AG04449 (cell line): ENCODE data around the gene CD27.
A peak's percentile ranks its signal among the peaks of the same experiment; 100 is the strongest.
"Not testable (repeated sequence)": the region's sequence is repeated elsewhere in the genome, so short reads cannot be mapped to it uniquely, and the experiment has no call there.

ENCODE experiments used
- CTCF ChIA-PET: fragments of 350-600 bp; formaldehyde crosslinking; extraction: SDS; loops from one replicate; lab custom pipeline; 2021; ENCODE audit warnings: antibody characterized with exemption; lab: Yijun Ruan, JAX
- POLR2A ChIA-PET: fragments of 400-600, 350-600 bp; formaldehyde crosslinking; extraction: SDS; loops from one replicate; lab custom pipeline; 2020; ENCODE audit warnings: antibody characterized with exemption, inconsistent platforms; lab: Yijun Ruan, JAX
- DNase-seq: peaks from one replicate; pipeline ENCODE4 v3.0.0-alpha.2; 2010; ENCODE audit warnings: low read depth, low spot score
- H3K4me3 ChIP-seq: 2 replicates; pipeline ENCODE4 v1.5.1; 2011; ENCODE audit warnings: low read depth, mild to moderate bottlenecking, control low read depth, low read length
- CTCF ChIP-seq: IDR thresholded peaks from one replicate; pipeline ENCODE4 v1.5.1; 2011; ENCODE audit warnings: mild to moderate bottlenecking, moderate library complexity, low read length, control low read depth, inconsistent platforms; ENCODE audit not compliant: insufficient read depth; ENCODE audit errors: missing control alignments

CD27 gene

GRCh38 chr12:6493497-6494257 lies 48.9 kb downstream of the CD27 start, which contains the start of gene NCAPD2:
Gene NCAPD2 (plus strand): TSS chr12:6494102. CDS start chr12:6495099, 997 bp downstream.
- CTCF ChIA-PET: interaction anchor here (0.7 to 2.9 kb wide), 8 partner anchors 8 to 69 kb away, joined by 3 to 14 read pairs (median 4); no protein-coding TSS in a partner anchor
- TF ChIP-seq CTCF: peak; percentile 24
- peak; percentile 55 for DNase-seq
- POLR2A ChIA-PET: interaction anchor here (0.6 to 1.8 kb wide), 8 partner anchors 15 to 65 kb away, joined by 3 to 25 read pairs (median 4); partner anchors contain the start of genes GAPDH and VAMP1
- H3K4me3 ChIP-seq: peak within 1 kb of the TSS; percentile 97

GRCh38 chr12:6494258-6494743 lies 49.5 kb downstream of the CD27 start:
- H3K4me3 ChIP-seq: peak overlapping the region; percentile 81
- ChIA-PET CTCF (interaction anchor here (0.8 to 1.0 kb wide), 4 partner anchors 29 to 374 kb away, joined by 3 read pairs; partner anchors contain the start of gene GAPDH), POLR2A (interaction anchor here (1.3 kb wide), 1 partner anchor 24 kb away, joined by 3 read pairs; the partner anchor contains the start of gene VAMP1)
- no peak for DNase-seq
- no peak for TF ChIP-seq CTCF

GRCh38 chr12:6494968-6495367 lies 50.2 kb downstream of the CD27 start:
- ChIA-PET POLR2A (interaction anchor here (1.3 kb wide), 1 partner anchor 25 kb away, joined by 3 read pairs; the partner anchor contains the start of gene VAMP1), CTCF (interaction anchor here (0.8 to 1.0 kb wide), 4 partner anchors 29 to 373 kb away, joined by 3 read pairs; partner anchors contain the start of gene GAPDH)
- no peak for TF ChIP-seq CTCF
- DNase-seq: no peak
- peak overlapping the region; percentile 81 for H3K4me3 ChIP-seq

GRCh38 chr12:6497291-6497690 lies 52.5 kb downstream of the CD27 start:
- POLR2A ChIA-PET, DNase-seq, H3K4me3 ChIP-seq: not testable (repeated sequence)
- CTCF ChIA-PET: interaction anchor here (1.4 to 1.5 kb wide), 2 partner anchors 32 to 57 kb away, joined by 3 to 4 read pairs; no protein-coding TSS in a partner anchor

GRCh38 chr12:6500466-6500865 lies 55.7 kb downstream of the CD27 start:
- TF ChIP-seq CTCF: no peak
- no peak overlapping the region for H3K4me3 ChIP-seq
- no peak for DNase-seq
- ChIA-PET CTCF (interaction anchor here (1.0 to 1.7 kb wide), 3 partner anchors 11 to 57 kb away, joined by 3 to 5 read pairs (median 4); no protein-coding TSS in a partner anchor), POLR2A (no interaction called here)
